ENCODE data around the gene MORN1. TPM values are rescaled to one million over a fixed set of nuclear protein-coding genes. Genes with fewer than 3 reads are reported as not detected.

Gene MORN1
- total and polyA plus RNA-seq, 2 experiments from 2014 or later: 4.8 to 11.1 TPM

GRCh38 chr1:2435746-2436355 lies 44.5 kb upstream of the MORN1 start (continued):
- TF ChIP-seq ZNF462 (CRISPR knock-in tag; IDR thresholded peaks at IDR 0.05) (no peak), EZH2 (IDR thresholded peaks at IDR 0.05; ENCODE audit: low read depth, unreplicated experiment) (no peak)
- TF ChIP-seq, protein P1, sequence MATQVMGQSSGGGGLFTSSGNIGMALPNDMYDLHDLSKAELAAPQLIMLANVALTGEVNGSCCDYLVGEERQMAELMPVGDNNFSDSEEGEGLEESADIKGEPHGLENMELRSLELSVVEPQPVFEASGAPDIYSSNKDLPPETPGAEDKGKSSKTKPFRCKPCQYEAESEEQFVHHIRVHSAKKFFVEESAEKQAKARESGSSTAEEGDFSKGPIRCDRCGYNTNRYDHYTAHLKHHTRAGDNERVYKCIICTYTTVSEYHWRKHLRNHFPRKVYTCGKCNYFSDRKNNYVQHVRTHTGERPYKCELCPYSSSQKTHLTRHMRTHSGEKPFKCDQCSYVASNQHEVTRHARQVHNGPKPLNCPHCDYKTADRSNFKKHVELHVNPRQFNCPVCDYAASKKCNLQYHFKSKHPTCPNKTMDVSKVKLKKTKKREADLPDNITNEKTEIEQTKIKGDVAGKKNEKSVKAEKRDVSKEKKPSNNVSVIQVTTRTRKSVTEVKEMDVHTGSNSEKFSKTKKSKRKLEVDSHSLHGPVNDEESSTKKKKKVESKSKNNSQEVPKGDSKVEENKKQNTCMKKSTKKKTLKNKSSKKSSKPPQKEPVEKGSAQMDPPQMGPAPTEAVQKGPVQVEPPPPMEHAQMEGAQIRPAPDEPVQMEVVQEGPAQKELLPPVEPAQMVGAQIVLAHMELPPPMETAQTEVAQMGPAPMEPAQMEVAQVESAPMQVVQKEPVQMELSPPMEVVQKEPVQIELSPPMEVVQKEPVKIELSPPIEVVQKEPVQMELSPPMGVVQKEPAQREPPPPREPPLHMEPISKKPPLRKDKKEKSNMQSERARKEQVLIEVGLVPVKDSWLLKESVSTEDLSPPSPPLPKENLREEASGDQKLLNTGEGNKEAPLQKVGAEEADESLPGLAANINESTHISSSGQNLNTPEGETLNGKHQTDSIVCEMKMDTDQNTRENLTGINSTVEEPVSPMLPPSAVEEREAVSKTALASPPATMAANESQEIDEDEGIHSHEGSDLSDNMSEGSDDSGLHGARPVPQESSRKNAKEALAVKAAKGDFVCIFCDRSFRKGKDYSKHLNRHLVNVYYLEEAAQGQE (IDR thresholded peaks at IDR 0.05; ENCODE audit: unreplicated experiment): no peak

DNA sequence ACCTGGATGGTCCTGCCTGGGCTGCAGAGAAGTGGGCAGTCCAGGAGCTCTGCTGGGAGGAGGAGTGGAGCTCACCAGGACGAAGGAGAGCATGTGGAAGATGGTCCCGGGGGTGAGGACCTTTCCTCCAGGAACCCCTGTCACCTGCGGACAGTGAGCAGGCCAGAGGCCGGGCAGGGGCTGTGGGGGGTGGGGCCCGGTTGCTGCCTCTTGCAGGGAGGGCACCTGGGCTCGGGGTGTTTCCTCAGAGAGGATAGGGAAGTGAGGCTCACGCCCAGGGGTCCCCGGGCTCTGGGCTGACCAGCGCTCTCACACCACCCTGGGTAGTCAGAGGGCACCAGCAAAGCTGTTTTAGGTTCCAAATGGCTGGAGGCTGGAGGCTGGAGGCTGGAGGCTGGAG lies 43.7 kb upstream of the MORN1 start:
- ATAC-seq (no peak), DNase-seq (ENCODE audit: low spot score) (no peak)
- Histone ChIP-seq H3K4me3 (no peak overlapping the region), H3K27ac (ENCODE audit: low read depth) (no peak overlapping the region), H3K36me3 (ENCODE audit: insufficient read depth) (no peaks in the 10 kb centered on the region), H4K20me1 (replicated peaks; ENCODE audit: insufficient read depth) (no peaks in the 10 kb centered on the region), H3K9me2 (ENCODE audit: insufficient read depth) (no peaks in the 10 kb centered on the region), H3F3A (replicated peaks; ENCODE audit: low read depth) (no peaks in the 10 kb centered on the region), H3K4me2 (no peak overlapping the region), H3K27me3 (ENCODE audit: insufficient read depth) (no peaks in the 10 kb centered on the region), H2AFZ (no peak overlapping the region), H3K4me1 (ENCODE audit: insufficient read depth) (no peaks in the 10 kb centered on the region), H3K79me2 (replicated peaks; ENCODE audit: insufficient read depth) (no peaks in the 10 kb centered on the region)
- H3K27ac Mint-ChIP-seq: no peak overlapping the region
- H3K27me3 Mint-ChIP-seq (ENCODE audit: insufficient read depth, low read depth, poor library complexity): peaks cover 4% of the 10 kb centered on the region
- no peaks in the 10 kb centered on the region for H3K4me1 Mint-ChIP-seq
- H3K36me3 Mint-ChIP-seq (ENCODE audit: low read depth): no peaks in the 10 kb centered on the region
- no peak overlapping the region for H3K4me3 Mint-ChIP-seq
- H3K9me3 Mint-ChIP-seq: peaks cover 1% of the 10 kb centered on the region; the same call in 1 of the 3 replicates
- TF ChIP-seq ZNF331 (CRISPR knock-in tag; IDR thresholded peaks at IDR 0.05; ENCODE audit: low read depth) (no peak), POLR2AphosphoS5 (IDR thresholded peaks at IDR 0.05; ENCODE audit: low read depth) (no peak), EZH2phosphoT487 (IDR thresholded peaks at IDR 0.05; ENCODE audit: unreplicated experiment) (no peak), NANOG (IDR thresholded peaks at IDR 0.05; ENCODE audit: borderline replicate concordance) (no peak)
- TF ChIP-seq, protein P2, sequence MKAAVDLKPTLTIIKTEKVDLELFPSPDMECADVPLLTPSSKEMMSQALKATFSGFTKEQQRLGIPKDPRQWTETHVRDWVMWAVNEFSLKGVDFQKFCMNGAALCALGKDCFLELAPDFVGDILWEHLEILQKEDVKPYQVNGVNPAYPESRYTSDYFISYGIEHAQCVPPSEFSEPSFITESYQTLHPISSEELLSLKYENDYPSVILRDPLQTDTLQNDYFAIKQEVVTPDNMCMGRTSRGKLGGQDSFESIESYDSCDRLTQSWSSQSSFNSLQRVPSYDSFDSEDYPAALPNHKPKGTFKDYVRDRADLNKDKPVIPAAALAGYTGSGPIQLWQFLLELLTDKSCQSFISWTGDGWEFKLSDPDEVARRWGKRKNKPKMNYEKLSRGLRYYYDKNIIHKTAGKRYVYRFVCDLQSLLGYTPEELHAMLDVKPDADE (IDR thresholded peaks at IDR 0.05): no peak

All from GM23338 (cell line).